HEK293T (cell line): ENCODE data around the gene TRA2B.
"Not testable (repeated sequence)": the region's sequence is repeated elsewhere in the genome, so short reads cannot be mapped to it uniquely, and the experiment has no call there.

Experiments used
- CTCF ChIA-PET: fragments of 350-600 bp; formaldehyde crosslinking; extraction: SDS; loops from one replicate; lab custom pipeline; 2021; ENCODE audit warnings: antibody characterized with exemption, inconsistent platforms; lab: Yijun Ruan, JAX
- POLR2A ChIA-PET: fragments of 350-600 bp; formaldehyde crosslinking; extraction: SDS; loops from one replicate; lab custom pipeline; 2020; ENCODE audit warnings: antibody characterized with exemption, inconsistent platforms; lab: Yijun Ruan, JAX
- DNase-seq: peaks from one replicate; pipeline ENCODE4 v3.0.0; 2012; ENCODE audit warnings: mixed read lengths; ENCODE audit errors: extremely low spot score
- ARNT ChIP-seq: fragments of 450-650 bp; IDR thresholded peaks from 2 replicates; pipeline ENCODE4 v1.6.1; 2017; ENCODE audit warnings: mild to moderate bottlenecking
- BHLHE40 ChIP-seq: fragments of 450-650 bp; IDR thresholded peaks from 2 replicates; pipeline ENCODE4 v1.6.1; 2016; ENCODE audit warnings: mild to moderate bottlenecking, moderate library complexity, borderline replicate concordance
- CTBP1 ChIP-seq: fragments of 450-650 bp; IDR thresholded peaks from 2 replicates; pipeline ENCODE4 v1.6.1; 2016; ENCODE audit warnings: borderline replicate concordance
- ELF4 ChIP-seq: fragments of 450-650 bp; IDR thresholded peaks from 2 replicates; pipeline ENCODE4 v1.6.1; 2017; ENCODE audit warnings: antibody characterized with exemption
- FOXA1 ChIP-seq: fragments of 450-650 bp; IDR thresholded peaks from 2 replicates; pipeline ENCODE4 v1.6.1; 2016; ENCODE audit warnings: mild to moderate bottlenecking
- FOXK2 ChIP-seq: fragments of 450-650 bp; IDR thresholded peaks from 2 replicates; pipeline ENCODE4 v1.6.1; 2016; ENCODE audit warnings: mild to moderate bottlenecking
- FOXM1 ChIP-seq: fragments of 450-650 bp; IDR thresholded peaks from 2 replicates; pipeline ENCODE4 v1.6.1; 2017; ENCODE audit warnings: mild to moderate bottlenecking, borderline replicate concordance
- HDGF ChIP-seq: fragments of 450-650 bp; IDR thresholded peaks from 2 replicates; pipeline ENCODE4 v1.6.1; 2017; ENCODE audit warnings: antibody characterized with exemption, borderline replicate concordance
- L3MBTL2 ChIP-seq: fragments of 450-650 bp; conservative IDR thresholded peaks from 2 replicates; pipeline ENCODE4 v1.6.1; 2016; ENCODE audit warnings: mild to moderate bottlenecking
- LEF1 ChIP-seq: fragments of 450-650 bp; IDR thresholded peaks from 2 replicates; pipeline ENCODE4 v1.6.1; 2017; ENCODE audit warnings: mild to moderate bottlenecking, borderline replicate concordance
- NFRKB ChIP-seq: fragments of 450-650 bp; IDR thresholded peaks from 2 replicates; pipeline ENCODE4 v1.6.1; 2016; ENCODE audit warnings: mild to moderate bottlenecking, moderate library complexity
- PKNOX1 ChIP-seq: fragments of 450-650 bp; IDR thresholded peaks from 2 replicates; pipeline ENCODE4 v1.6.1; 2016
- SP1 ChIP-seq: fragments of 450-650 bp; IDR thresholded peaks from 2 replicates; pipeline ENCODE4 v1.6.1; 2017
- SUZ12 ChIP-seq: fragments of 450-650 bp; IDR thresholded peaks from 2 replicates; pipeline ENCODE4 v1.6.1; 2016; ENCODE audit warnings: mild to moderate bottlenecking
- TARDBP ChIP-seq: fragments of 450-650 bp; IDR thresholded peaks from 2 replicates; pipeline ENCODE4 v1.6.1; 2016
- ZNF384 ChIP-seq: fragments of 450-650 bp; IDR thresholded peaks from 2 replicates; pipeline ENCODE4 v1.6.1; 2016

The TRA2B gene

GRCh38 chr3:185914911-185915629 lies 22.7 kb downstream of the TRA2B start:
- ChIA-PET CTCF (interaction anchor here (0.6 kb wide), 1 partner anchor 752 kb away, joined by 3 read pairs; no protein-coding TSS in a partner anchor), POLR2A (no interaction called here)
- no peak for TF ChIP-seq BHLHE40
- no peak for DNase-seq

GRCh38 chr3:185912929-185913901 lies 24.6 kb downstream of the TRA2B start:
- TF ChIP-seq HDGF (no peak), FOXM1 (no peak), CTBP1 (no peak), SP1 (no peak), ZNF384 (no peak; the same call in 1 of the 2 replicates), ELF4 (no peak), LEF1 (no peak), ARNT (no peak)
- CTCF ChIA-PET, result interaction anchor here (0.8 kb wide), 1 partner anchor 145 kb away, joined by 5 read pairs; no protein-coding TSS in a partner anchor
- no peak for DNase-seq
- POLR2A ChIA-PET, result interaction anchor here (2.3 kb wide), 1 partner anchor 25 kb away, joined by 11 read pairs; the partner anchor contains the start of gene TRA2B

GRCh38 chr3:185912512-185912911 lies 25.3 kb downstream of the TRA2B start:
- ChIA-PET CTCF (interaction anchor here (0.6 to 0.8 kb wide), 2 partner anchors 11 to 144 kb away, joined by 3 to 5 read pairs; no protein-coding TSS in a partner anchor), POLR2A (interaction anchor here (2.3 kb wide), 1 partner anchor 25 kb away, joined by 11 read pairs; the partner anchor contains the start of gene TRA2B)
- TF ChIP-seq ARNT (no peak), BHLHE40 (no peak), TARDBP (no peak), CTBP1 (no peak), LEF1 (no peak)
- DNase-seq, result no peak

GRCh38 chr3:185911076-185911448 lies 26.8 kb downstream of the TRA2B start:
- POLR2A ChIA-PET, result interaction anchor here (0.6 kb wide), 1 partner anchor 20 kb away, joined by 3 read pairs; no protein-coding TSS in a partner anchor
- CTCF ChIA-PET, DNase-seq: not testable (repeated sequence)

GRCh38 chr3:185910322-185911075 lies 27.3 kb downstream of the TRA2B start:
- DNase-seq, CTCF ChIA-PET: not testable (repeated sequence)
- POLR2A ChIA-PET, result interaction anchor here (0.6 kb wide), 1 partner anchor 21 kb away, joined by 3 read pairs; no protein-coding TSS in a partner anchor

- POLR2A ChIA-PET, CTCF ChIA-PET, DNase-seq: not testable (repeated sequence)
Observed at GRCh38 chr3:185909913-185910312, 27.9 kb downstream of the TRA2B start.

- POLR2A ChIA-PET, result no interaction called here
- TF ChIP-seq ELF4 (no peak), LEF1 (no peak), CTBP1 (no peak), PKNOX1 (no peak), ZNF384 (no peak), L3MBTL2 (no peak), FOXM1 (no peak), NFRKB (no peak), TARDBP (no peak), SUZ12 (no peak)
- CTCF ChIA-PET, result no interaction called here
- DNase-seq, result no peak
Observed at GRCh38 chr3:185900228-185900627, 37.6 kb downstream of the TRA2B start.

- CTCF ChIA-PET, result interaction anchor here (1.2 kb wide), 1 partner anchor 17 kb away, joined by 3 read pairs; no protein-coding TSS in a partner anchor
- TF ChIP-seq FOXM1, result no peak
- no peak for TF ChIP-seq PKNOX1
- no peak for TF ChIP-seq LEF1
- TF ChIP-seq CTBP1, result no peak
- no peak for TF ChIP-seq L3MBTL2
- TF ChIP-seq FOXA1, result no peak
- TF ChIP-seq ELF4, result no peak
- TF ChIP-seq ZNF384, result no peak
- TF ChIP-seq SUZ12, result no peak
- TF ChIP-seq HDGF, result no peak
- no peak for TF ChIP-seq NFRKB
- no peak for TF ChIP-seq ARNT
- TF ChIP-seq FOXK2, result no peak
- TF ChIP-seq BHLHE40, result no peak
- TF ChIP-seq TARDBP, result no peak
- no peak for TF ChIP-seq SP1
- no peak for DNase-seq
- POLR2A ChIA-PET, result no interaction called here
Observed at GRCh38 chr3:185896636-185897035, 41.2 kb downstream of the TRA2B start.
